SU-DHL-6 (cell line): ENCODE data around the gene MOB3B.

Experiments
- EZH2phosphoT487 ChIP-seq: fragments of 200-600 bp; sonication (generic), shearing (Covaris generic); conservative IDR thresholded peaks from 2 replicates; pipeline ENCODE4 v1.6.1; 2018; ENCODE audit warnings: mild to moderate bottlenecking, antibody characterized with exemption, low read length, moderate library complexity, mixed read lengths
- TF ChIP-seq, protein P1 (sequence below): fragments of 200-600 bp; sonication (generic); IDR thresholded peaks from one replicate; pipeline ENCODE4 v1.5.1; 2017; ENCODE audit warnings: antibody characterized with exemption, mild to moderate bottlenecking, low read length, moderate library complexity; ENCODE audit not compliant: insufficient read depth, poor library complexity, severe bottlenecking

DNA sequence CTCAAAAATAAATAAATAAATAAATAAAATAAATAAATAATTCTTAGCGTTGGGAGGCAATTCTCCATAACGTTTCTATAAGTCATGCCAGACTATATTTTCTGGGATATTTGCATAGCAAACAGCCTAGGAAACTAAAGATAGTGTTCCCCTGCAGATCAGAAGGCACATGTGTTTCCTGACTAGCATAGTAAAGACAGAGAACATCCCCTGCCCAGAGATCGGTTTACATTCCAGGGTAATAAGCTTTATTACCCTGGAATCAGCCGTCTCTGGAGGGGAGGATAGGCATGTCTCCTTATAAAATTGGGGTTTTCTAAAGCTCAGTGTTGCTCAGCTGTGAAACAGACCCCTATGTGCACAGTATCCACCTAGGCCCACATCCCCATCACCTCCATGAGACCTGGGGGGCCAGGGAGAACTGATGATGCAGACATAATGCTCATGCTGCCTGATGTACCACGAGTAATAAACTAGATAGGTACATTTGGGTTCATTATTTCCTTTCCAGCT, 42.4 kb downstream of the MOB3B start:
- TF ChIP-seq, protein P1, sequence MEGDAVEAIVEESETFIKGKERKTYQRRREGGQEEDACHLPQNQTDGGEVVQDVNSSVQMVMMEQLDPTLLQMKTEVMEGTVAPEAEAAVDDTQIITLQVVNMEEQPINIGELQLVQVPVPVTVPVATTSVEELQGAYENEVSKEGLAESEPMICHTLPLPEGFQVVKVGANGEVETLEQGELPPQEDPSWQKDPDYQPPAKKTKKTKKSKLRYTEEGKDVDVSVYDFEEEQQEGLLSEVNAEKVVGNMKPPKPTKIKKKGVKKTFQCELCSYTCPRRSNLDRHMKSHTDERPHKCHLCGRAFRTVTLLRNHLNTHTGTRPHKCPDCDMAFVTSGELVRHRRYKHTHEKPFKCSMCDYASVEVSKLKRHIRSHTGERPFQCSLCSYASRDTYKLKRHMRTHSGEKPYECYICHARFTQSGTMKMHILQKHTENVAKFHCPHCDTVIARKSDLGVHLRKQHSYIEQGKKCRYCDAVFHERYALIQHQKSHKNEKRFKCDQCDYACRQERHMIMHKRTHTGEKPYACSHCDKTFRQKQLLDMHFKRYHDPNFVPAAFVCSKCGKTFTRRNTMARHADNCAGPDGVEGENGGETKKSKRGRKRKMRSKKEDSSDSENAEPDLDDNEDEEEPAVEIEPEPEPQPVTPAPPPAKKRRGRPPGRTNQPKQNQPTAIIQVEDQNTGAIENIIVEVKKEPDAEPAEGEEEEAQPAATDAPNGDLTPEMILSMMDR, result no peak
- TF ChIP-seq EZH2phosphoT487, result no peak
